NCI-H1417 (cell line): ENCODE results near the gene HS6ST3.

Experiments
- DNase-seq, 3 experiments: peaks; one replicate each; lab custom pipeline; 2025; lab: John Stamatoyannopoulos, UW

Gene HS6ST3

GRCh38 chr13:96540670-96541069 is 450.8 kb downstream of the HS6ST3 start:
- DNase-seq, result no peak

GRCh38 chr13:96542986-96543385 is 453.1 kb downstream of the HS6ST3 start:
- DNase-seq, result no peak

GRCh38 chr13:96544957-96545356 is 455.1 kb downstream of the HS6ST3 start:
- no peak for DNase-seq

- DNase-seq, result no peak
These were observed 456.6 kb downstream of the HS6ST3 start for GRCh38 chr13:96546463-96546862.

GRCh38 chr13:96551546-96551945 is 461.6 kb downstream of the HS6ST3 start:
- peak; percentile 20 to 39 (median 27) for DNase-seq

GRCh38 chr13:96552559-96552958 is 462.7 kb downstream of the HS6ST3 start:
- no peak for DNase-seq

- no peak for DNase-seq
These were observed 463.9 kb downstream of the HS6ST3 start for GRCh38 chr13:96553796-96554195.

- no peak for DNase-seq
These were observed 483.7 kb downstream of the HS6ST3 start for GRCh38 chr13:96573563-96573962.

GRCh38 chr13:96575423-96576320 is 485.8 kb downstream of the HS6ST3 start:
- no peak for DNase-seq

GRCh38 chr13:96581741-96582140 is 491.8 kb downstream of the HS6ST3 start:
- no peak for DNase-seq

- no peak for DNase-seq
These were observed 525.3 kb downstream of the HS6ST3 start for GRCh38 chr13:96615252-96615651.

GRCh38 chr13:96617528-96617927 is 527.6 kb downstream of the HS6ST3 start:
- DNase-seq, result no peak

- peak in 1 of 3 experiments; percentile 15 for DNase-seq
These were observed 531.8 kb downstream of the HS6ST3 start for GRCh38 chr13:96621634-96622183.

GRCh38 chr13:96629331-96629730 is 539.4 kb downstream of the HS6ST3 start:
- peak in 1 of 3 experiments; percentile 11 for DNase-seq

- peak in 1 of 3 experiments; percentile 12 for DNase-seq
These were observed 542.8 kb downstream of the HS6ST3 start for GRCh38 chr13:96632536-96633320.

- no peak for DNase-seq
These were observed 546.2 kb downstream of the HS6ST3 start for GRCh38 chr13:96636001-96636709.

- no peak for DNase-seq
These were observed 547.1 kb downstream of the HS6ST3 start for GRCh38 chr13:96637039-96637438.

- DNase-seq, result no peak
These were observed 556.2 kb downstream of the HS6ST3 start for GRCh38 chr13:96646101-96646500.

- DNase-seq, result no peak
These were observed 556.8 kb downstream of the HS6ST3 start for GRCh38 chr13:96646515-96647211.

- no peak for DNase-seq
These were observed 560.5 kb downstream of the HS6ST3 start for GRCh38 chr13:96650301-96650886.

GRCh38 chr13:96651598-96651997 is 561.7 kb downstream of the HS6ST3 start:
- no peak for DNase-seq
